Measurements from ENCODE around the gene OGN.

The OGN gene

GRCh38 chr9:92380603-92381002 is 23.8 kb downstream of the OGN start:
- TF ChIP-seq, protein P1, sequence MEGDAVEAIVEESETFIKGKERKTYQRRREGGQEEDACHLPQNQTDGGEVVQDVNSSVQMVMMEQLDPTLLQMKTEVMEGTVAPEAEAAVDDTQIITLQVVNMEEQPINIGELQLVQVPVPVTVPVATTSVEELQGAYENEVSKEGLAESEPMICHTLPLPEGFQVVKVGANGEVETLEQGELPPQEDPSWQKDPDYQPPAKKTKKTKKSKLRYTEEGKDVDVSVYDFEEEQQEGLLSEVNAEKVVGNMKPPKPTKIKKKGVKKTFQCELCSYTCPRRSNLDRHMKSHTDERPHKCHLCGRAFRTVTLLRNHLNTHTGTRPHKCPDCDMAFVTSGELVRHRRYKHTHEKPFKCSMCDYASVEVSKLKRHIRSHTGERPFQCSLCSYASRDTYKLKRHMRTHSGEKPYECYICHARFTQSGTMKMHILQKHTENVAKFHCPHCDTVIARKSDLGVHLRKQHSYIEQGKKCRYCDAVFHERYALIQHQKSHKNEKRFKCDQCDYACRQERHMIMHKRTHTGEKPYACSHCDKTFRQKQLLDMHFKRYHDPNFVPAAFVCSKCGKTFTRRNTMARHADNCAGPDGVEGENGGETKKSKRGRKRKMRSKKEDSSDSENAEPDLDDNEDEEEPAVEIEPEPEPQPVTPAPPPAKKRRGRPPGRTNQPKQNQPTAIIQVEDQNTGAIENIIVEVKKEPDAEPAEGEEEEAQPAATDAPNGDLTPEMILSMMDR (IDR thresholded peaks at IDR 0.05; ENCODE audit: low read depth, low read length, missing control alignments): no peak
- no peak overlapping the region for H3K4me3 ChIP-seq (replicated peaks; ENCODE audit: low read depth, low read length)
- no peak for DNase-seq (ENCODE audit: extremely low read depth, low read depth)

- TF ChIP-seq, protein P1 (IDR thresholded peaks at IDR 0.05; ENCODE audit: low read depth, low read length, missing control alignments): no peak
- DNase-seq (ENCODE audit: extremely low read depth, low read depth): peak; percentile 38
- H3K4me3 ChIP-seq (replicated peaks; ENCODE audit: low read depth, low read length): no peak overlapping the region
These were observed 25.4 kb downstream of the OGN start for GRCh38 chr9:92378865-92379560.

DNA sequence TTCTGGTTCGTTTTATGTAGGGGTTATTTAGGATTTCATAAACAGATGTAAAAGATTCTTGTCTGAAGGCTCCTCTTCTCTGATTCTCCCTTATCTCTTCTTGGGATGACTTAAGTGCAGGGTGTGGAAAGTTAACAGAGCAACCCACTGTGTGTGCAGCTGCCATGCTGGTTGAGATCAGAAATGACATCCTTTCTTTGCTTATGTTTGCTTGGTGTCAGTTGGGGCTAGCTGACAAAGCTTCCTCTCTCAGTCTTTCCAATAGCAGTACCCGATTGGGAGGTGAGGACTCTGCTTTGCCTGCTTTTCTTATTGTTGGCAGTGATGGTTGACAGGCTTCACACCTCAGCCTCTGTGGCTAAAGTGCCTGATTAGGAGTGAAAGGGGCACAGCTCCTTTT is 26.5 kb downstream of the OGN start:
- DNase-seq (ENCODE audit: extremely low read depth, low read depth): no peak
- TF ChIP-seq, protein P1 (IDR thresholded peaks at IDR 0.05; ENCODE audit: low read depth, low read length, missing control alignments): no peak
- H3K4me3 ChIP-seq (replicated peaks; ENCODE audit: low read depth, low read length): no peak overlapping the region

DNA sequence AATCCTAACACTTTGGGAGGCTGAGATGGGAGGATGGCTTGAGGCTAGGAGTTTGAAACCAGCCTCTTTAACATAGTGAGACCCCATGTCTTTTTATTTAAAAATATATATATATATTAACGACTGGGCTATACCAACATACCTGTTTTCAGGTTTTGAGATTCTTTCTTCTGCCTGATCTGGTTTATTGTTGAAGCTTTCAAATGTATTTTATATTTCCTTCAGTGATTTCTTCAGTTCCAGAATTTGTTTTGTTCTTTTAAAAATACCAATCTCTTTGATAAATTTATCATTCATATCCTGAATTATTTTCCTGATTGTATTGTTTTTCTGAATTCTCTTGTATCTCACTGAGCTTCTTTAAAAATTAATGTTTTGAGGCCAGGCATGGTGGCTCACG is 31.2 kb downstream of the OGN start:
- H3K4me3 ChIP-seq (replicated peaks; ENCODE audit: low read depth, low read length): no peak overlapping the region

GRCh38 chr9:92369075-92369474 is 35.3 kb downstream of the OGN start:
- H3K4me3 ChIP-seq (replicated peaks; ENCODE audit: low read depth, low read length): no peak overlapping the region
- TF ChIP-seq, protein P1 (IDR thresholded peaks at IDR 0.05; ENCODE audit: low read depth, low read length, missing control alignments): no peak
- no peak for DNase-seq (ENCODE audit: extremely low read depth, low read depth)

More for the DNA sequence above, 31.2 kb downstream of the OGN start:
- TF ChIP-seq, protein P1 (IDR thresholded peaks at IDR 0.05; ENCODE audit: low read depth, low read length, missing control alignments): no peak
- no peak for DNase-seq (ENCODE audit: extremely low read depth, low read depth)

DNA sequence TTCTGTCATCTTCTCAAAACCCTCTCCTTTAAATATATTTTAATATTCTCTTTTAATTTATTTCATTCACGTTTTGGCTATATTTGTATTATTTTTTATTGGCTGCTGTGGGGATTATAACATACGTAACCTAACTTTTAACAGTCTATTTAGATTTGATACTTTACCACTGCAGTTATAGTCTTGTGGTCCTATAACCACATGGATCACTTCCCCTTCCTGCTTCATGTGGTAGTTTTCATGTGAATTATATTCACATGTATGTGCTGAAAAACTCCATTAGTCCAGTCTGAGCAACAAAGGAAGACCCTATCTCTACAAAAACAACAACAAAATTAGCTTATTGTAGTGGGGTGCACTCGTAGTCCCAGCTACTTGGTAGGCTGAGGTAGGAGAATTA is 44.3 kb downstream of the OGN start:
- TF ChIP-seq, protein P1 (IDR thresholded peaks at IDR 0.05; ENCODE audit: low read depth, low read length, missing control alignments): no peak
- DNase-seq (ENCODE audit: extremely low read depth, low read depth): no peak
- H3K4me3 ChIP-seq (replicated peaks; ENCODE audit: low read depth, low read length): no peak overlapping the region

All from HFF-Myc (cell line).